ENCODE results near the gene KCNIP1. TPM values are rescaled to one million over a fixed set of nuclear protein-coding genes. Genes with fewer than 3 reads are reported as not detected.

KCNIP1 gene
- total and polyA plus RNA-seq, 10 of the 15 experiments (the other 5 are each of a cell fraction or from before 2014, with no cell fraction given): not detected

DNA sequence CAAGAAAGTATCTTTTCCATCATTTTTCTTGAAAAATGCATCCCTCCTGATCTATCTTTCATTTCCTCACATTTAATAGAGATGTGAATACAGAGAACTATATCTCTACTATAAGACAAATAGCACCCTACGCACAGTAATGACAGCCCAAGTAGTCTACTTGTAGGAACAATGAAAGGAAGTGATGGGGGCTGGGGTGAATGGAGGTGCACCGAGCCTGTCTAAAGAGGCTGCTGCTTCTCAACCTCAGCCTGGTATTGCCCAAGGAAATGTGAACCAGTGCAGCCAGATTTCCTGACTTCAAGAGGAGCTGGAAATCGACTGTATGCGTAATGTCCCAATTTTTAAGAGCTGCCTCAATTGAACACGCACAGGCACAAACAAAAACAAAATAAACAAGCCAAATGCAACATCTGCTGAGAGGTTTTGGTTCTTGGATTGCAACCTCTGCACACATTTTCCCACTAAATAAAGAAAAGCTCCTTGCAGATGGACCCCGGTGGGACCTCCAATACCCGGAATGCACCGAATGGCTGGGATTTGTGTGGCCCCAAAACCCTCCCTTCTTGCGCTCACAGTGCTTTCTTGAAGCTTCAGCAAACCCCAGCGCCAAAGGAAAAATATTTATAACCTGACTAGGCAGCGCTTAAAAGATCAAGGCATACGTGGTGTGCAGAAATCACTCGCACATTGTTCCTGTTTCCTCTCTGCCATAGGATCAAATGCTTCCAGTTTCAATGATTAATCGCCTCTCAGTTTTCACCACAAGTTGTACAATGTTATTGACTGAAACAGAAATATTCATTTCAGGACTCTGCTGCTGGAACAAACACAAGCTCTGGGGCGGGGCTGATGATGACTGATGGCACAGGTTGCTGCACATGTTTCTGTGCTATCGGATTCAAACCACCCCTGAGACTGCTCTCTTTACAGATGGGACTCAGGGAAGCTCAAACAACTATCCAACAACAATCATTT, 68.3 kb downstream of the KCNIP1 start (continued):
- TF ChIP-seq CBX5 (IDR thresholded peaks at IDR 0.05; ENCODE audit: low read depth) (no peak), BACH1 (IDR thresholded peaks at IDR 0.05; ENCODE audit: borderline replicate concordance) (no peak), SMAD5 (IDR thresholded peaks at IDR 0.05; ENCODE audit: low read depth) (no peak), CREM (IDR thresholded peaks at IDR 0.05; ENCODE audit: low read depth) (peak; percentile 16; the same call in 1 of the 2 replicates), MEF2A (IDR thresholded peaks at IDR 0.05; ENCODE audit: insufficient read depth, low read depth, low read length) (0 out of 2 replicates have a peak, but pooled peaks have one; percentile 35), YY1 (IDR thresholded peaks at IDR 0.05; ENCODE audit: low read depth, low read length) (no peak), MEF2B (IDR thresholded peaks at IDR 0.05; ENCODE audit: partially characterized antibody, poor library complexity, severe bottlenecking) (no peak), SRF (IDR thresholded peaks at IDR 0.05; ENCODE audit: low read depth in 2 of 2, low read length in 2 of 2) (no peak), CBFB (IDR thresholded peaks at IDR 0.05; ENCODE audit: low read depth) (no peak), TCF7 (IDR thresholded peaks at IDR 0.05; ENCODE audit: borderline replicate concordance) (0 out of 2 replicates have a peak, but pooled peaks have one; percentile 35), ZNF274 (IDR thresholded peaks at IDR 0.05; ENCODE audit: insufficient read depth, insufficient read length) (no peak), PBX3 (IDR thresholded peaks at IDR 0.05; ENCODE audit: insufficient replicate concordance, low read depth, low read length) (peak; percentile 70), ZNF207 (IDR thresholded peaks at IDR 0.05; ENCODE audit: borderline replicate concordance) (no peak), FOXM1 (IDR thresholded peaks at IDR 0.05; ENCODE audit: low read depth, low read length) (0 out of 2 replicates have a peak, but pooled peaks have one; percentile 28), ELK1 (IDR thresholded peaks at IDR 0.05; ENCODE audit: low read depth, low read length) (no peak), ZZZ3 (IDR thresholded peaks at IDR 0.05; ENCODE audit: control insufficient read depth, insufficient read length, low read depth) (no peak), RFX5 (IDR thresholded peaks at IDR 0.05; ENCODE audit: low read depth, low read length) (no peak), CEBPB (IDR thresholded peaks at IDR 0.05; ENCODE audit: borderline replicate concordance in 1 of 2, low read depth in 2 of 2, low read length in 2 of 2) (0 out of 4 replicates have a peak, but pooled peaks of 1 of the 2 experiments have one; percentile 32), RUNX3 (IDR thresholded peaks at IDR 0.05; ENCODE audit: low read length) (peak; percentile 89), IKZF2 (IDR thresholded peaks at IDR 0.05) (peak; percentile 37 to 56; a peak in 2 of 4 replicates), SPI1 (IDR thresholded peaks at IDR 0.05; ENCODE audit: borderline replicate concordance, insufficient read depth, low read depth, low read length) (no peak)
- TF ChIP-seq, protein P1, sequence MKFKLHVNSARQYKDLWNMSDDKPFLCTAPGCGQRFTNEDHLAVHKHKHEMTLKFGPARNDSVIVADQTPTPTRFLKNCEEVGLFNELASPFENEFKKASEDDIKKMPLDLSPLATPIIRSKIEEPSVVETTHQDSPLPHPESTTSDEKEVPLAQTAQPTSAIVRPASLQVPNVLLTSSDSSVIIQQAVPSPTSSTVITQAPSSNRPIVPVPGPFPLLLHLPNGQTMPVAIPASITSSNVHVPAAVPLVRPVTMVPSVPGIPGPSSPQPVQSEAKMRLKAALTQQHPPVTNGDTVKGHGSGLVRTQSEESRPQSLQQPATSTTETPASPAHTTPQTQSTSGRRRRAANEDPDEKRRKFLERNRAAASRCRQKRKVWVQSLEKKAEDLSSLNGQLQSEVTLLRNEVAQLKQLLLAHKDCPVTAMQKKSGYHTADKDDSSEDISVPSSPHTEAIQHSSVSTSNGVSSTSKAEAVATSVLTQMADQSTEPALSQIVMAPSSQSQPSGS (IDR thresholded peaks at IDR 0.05; ENCODE audit: low read length): peak; percentile 69; the same call in 1 of the 2 replicates
- TF ChIP-seq, protein P2, sequence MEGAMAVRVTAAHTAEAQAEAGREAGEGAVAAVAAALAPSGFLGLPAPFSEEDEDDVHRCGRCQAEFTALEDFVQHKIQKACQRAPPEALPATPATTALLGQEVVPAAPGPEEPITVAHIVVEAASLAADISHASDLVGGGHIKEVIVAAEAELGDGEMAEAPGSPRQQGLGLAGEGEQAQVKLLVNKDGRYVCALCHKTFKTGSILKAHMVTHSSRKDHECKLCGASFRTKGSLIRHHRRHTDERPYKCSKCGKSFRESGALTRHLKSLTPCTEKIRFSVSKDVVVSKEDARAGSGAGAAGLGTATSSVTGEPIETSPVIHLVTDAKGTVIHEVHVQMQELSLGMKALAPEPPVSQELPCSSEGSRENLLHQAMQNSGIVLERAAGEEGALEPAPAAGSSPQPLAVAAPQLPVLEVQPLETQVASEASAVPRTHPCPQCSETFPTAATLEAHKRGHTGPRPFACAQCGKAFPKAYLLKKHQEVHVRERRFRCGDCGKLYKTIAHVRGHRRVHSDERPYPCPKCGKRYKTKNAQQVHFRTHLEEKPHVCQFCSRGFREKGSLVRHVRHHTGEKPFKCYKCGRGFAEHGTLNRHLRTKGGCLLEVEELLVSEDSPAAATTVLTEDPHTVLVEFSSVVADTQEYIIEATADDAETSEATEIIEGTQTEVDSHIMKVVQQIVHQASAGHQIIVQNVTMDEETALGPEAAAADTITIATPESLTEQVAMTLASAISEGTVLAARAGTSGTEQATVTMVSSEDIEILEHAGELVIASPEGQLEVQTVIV (IDR thresholded peaks at IDR 0.05; ENCODE audit: borderline replicate concordance, partially characterized antibody): no peak

Measured in GM12878 (cell line).